OCI-M1 (cell line): ENCODE results near the gene NSUN2.
"Not testable (repeated sequence)": the region's sequence is repeated elsewhere in the genome, so short reads cannot be mapped to it uniquely, and the experiment has no call there.

Experiments used
- DNase-seq: peaks from one replicate; lab custom pipeline; 2025; lab: John Stamatoyannopoulos, UW

The NSUN2 gene

GRCh38 chr5:6583049-6583880 is 49.6 kb downstream of the NSUN2 start:
- no peak for DNase-seq

GRCh38 chr5:6582507-6583048 is 50.3 kb downstream of the NSUN2 start:
- no peak for DNase-seq

- no peak for DNase-seq
These were observed 51.1 kb downstream of the NSUN2 start for GRCh38 chr5:6581559-6582426.

- no peak for DNase-seq
These were observed 51.8 kb downstream of the NSUN2 start for GRCh38 chr5:6581090-6581489.

GRCh38 chr5:6579535-6579934 is 53.3 kb downstream of the NSUN2 start:
- no peak for DNase-seq

- no peak for DNase-seq
These were observed 54.0 kb downstream of the NSUN2 start for GRCh38 chr5:6578676-6579343.

GRCh38 chr5:6576861-6577501 is 55.9 kb downstream of the NSUN2 start:
- DNase-seq = peak; percentile 68

DNA sequence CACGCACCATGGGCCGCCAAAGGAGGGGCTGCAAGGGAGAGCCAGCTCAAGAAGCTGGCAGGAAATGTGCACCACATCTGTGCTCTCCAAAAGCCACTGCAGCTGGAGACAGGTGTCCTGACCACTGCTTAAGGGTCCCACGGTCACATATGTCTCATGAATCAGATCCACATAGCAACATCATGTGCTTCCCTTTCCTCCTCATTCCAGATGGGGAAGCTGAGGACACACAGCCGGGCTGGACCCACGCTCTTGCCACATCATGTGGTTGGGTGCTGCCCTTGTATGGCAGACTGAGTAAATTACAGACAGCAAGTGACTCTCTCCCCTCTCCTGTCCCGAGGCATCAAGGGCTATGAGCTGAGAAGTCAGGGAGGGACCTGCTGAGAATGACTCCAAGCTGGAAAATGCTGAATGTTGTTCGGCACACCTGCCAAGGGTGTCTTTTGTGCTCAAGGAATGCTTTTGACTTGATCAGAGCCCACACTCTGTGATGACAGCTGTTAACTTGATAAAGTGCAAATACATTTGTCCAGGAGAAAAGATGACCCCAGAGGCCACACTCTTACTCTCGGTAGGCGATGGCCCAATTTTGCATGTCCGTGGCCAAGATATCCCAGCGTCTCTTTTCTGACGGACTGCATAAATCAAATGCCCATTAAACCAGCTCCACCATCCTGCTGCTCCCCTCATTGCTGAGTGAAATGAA is 58.2 kb downstream of the NSUN2 start:
- DNase-seq = no peak

GRCh38 chr5:6574111-6574510 is 58.7 kb downstream of the NSUN2 start:
- DNase-seq = no peak

DNA sequence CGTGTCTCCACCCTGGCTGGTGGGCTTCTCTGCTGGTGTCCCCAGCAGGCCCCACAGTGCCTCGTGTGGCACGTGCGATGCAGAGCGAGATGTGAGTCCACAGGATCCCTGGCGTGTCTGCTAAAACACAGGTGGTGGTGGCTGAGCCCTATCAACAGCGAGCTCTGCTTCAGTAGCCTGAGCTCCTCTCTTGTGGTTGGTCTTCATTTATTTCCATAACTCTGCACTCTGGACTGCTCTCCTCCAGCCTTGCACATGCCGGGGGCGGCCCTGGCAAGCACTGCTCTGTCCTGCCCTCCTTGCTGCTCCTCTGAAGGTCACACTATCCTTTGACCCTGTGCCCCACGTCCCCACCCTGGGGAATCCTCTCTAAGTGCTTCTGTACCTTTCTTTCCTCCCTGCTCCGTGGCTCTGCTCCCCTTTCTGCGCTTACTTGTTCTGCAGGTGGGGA is 59.2 kb downstream of the NSUN2 start:
- DNase-seq = no peak

DNA sequence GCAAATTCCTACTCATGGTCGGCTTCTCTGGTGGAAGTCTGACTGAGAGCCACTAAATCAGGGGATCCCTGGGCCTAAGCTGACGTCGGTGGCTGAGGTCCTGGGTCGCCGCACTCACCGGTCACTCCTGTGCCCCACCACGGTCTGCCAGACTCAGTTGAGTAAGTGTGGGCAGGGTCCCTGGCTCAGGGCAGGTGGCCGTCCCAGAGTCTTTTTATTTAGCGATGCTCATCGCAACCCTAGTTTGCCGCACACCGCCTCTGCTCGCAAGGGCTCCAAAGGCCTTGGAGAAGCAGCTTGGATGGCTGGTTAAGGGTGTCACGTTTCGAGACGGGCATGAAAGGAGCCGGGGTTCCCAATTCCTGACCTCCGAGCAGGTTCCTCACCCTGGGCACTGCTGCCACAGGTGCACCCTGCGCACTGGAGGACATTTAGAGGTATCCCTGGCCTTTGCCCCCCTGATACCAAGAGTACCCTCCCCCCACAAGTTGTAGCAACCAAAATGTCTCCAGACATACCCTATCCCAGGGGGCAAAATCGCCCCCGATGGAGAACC is 59.9 kb downstream of the NSUN2 start:
- DNase-seq = no peak

DNA sequence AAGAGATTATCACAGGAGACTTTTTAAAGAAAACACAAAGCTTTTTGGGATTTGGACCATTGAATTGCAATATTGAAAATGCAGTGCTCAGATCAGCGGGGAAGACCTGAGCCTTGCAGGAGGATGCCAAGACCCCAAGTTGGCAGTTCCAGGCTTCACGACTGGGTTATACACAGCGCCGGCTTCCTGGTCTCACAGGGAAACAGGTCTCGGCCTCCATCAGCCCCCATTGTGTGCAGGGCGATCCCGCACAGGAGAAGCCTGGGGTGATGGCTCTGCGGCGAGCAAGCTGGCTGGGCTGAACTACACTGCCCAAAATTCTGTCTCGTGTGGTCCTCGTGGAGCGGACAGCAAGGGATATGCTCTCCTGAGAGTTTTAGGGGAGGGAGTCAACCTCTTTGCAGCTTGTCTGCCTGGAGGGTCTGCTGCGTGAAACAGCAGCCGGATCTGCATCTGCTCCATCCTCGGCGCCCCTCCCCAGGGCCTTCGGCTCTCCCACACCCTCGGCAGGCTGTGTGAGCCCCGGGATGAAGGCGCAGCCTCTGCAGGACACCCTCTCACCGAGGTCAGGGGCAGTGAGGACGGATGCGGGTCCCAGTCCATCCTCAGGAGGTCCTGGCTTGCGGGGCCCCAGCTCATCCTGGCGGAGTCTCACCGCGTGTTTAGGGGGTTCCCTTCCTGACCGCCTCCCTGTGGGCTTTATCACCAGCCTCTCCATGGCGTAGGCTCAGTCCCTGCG is 60.6 kb downstream of the NSUN2 start:
- DNase-seq = no peak

DNA sequence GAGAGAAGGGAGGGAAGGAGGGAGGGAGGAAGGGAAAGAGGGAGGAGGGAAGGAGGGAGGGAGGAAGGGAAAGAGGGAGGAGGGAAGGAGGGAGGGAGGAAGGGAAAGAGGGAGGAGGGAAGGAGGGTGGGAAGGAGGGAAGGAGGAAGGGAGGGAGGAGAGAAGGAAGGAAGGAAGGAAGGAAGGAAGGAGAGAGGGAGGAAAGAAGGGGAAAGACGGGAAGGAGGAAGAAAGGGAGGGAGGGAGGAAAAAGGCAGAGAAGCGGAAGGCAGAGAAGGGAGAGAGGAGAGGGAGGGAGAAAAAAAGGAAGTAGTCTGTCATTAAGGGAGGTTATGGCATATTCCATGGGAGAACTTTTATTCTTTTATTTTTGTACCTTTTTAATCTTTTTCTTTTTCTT is 61.2 kb downstream of the NSUN2 start:
- not testable (repeated sequence) for DNase-seq

- no peak for DNase-seq
These were observed 62.3 kb downstream of the NSUN2 start for GRCh38 chr5:6570530-6570929.

- DNase-seq = no peak
These were observed 64.0 kb downstream of the NSUN2 start for GRCh38 chr5:6568889-6569288.

DNA sequence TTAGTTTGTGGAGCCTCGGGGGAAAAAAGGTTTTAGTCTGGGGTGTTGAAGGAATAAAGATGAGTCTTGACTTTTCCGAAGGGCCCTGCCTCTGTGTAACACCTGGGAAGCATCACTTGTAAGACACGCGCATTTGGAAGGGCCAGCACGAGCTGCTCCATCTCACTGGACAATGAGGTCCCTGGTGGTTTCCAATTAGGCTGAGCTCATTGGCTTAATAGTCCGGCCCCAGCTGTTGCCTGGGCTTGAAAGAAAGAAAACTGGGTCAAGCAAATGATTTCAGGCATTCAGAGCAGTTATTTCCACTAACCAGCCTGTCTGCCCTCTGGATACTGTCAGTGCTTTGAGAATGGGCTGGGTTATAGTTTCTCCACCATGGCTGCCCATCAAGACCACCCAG is 64.5 kb downstream of the NSUN2 start:
- DNase-seq = no peak

- no peak for DNase-seq
These were observed 65.0 kb downstream of the NSUN2 start for GRCh38 chr5:6567835-6568234.

DNA sequence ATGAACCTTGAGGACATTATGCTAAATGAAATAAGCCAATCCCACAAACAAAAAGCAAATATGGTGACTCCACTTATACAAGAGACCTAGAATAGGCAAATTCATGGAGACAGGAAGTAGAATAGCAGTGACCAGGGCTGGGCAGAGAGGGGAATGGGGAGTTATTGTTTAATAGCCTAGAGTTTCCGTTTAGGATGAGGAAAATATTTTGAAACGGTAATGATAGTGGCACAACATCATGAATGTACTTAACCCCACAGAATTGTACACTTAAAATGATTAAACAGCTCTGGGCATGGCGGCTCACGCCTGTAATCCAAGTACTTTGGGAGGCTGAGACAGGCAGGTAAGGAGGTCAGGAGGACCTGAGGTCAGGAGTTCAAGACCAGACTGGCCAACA is 65.8 kb downstream of the NSUN2 start:
- no peak for DNase-seq

- DNase-seq = no peak
These were observed 67.4 kb downstream of the NSUN2 start for GRCh38 chr5:6565492-6565891.
